RPMI8226 (cell line): ENCODE data around the gene KHK.
A peak's percentile ranks its signal among the peaks of the same experiment; 100 is the strongest.

ENCODE experiments used
- DNase-seq: peaks from one replicate; pipeline ENCODE4 v3.0.0-alpha.2; 2015

The KHK gene

DNA sequence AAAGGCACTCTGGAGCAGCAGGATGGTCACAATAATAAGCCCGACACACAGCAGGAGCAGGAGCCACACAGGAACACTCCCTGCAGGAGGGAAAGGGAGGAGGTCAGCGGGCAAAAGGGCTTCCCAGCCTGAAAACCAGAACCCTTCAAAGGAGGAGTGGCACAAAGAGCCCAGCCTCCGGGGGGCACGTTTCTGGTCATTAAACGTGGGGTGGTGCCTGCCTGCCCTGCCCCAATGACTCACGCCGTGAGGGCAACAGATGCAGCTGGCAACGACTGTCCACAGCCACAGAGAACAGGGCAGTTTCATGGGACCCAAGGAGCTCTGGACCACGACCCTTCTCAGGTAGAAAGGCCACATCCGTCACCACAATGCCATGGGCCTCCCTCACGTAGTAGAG, 44.9 kb downstream of the KHK start:
- DNase-seq = no peak

DNA sequence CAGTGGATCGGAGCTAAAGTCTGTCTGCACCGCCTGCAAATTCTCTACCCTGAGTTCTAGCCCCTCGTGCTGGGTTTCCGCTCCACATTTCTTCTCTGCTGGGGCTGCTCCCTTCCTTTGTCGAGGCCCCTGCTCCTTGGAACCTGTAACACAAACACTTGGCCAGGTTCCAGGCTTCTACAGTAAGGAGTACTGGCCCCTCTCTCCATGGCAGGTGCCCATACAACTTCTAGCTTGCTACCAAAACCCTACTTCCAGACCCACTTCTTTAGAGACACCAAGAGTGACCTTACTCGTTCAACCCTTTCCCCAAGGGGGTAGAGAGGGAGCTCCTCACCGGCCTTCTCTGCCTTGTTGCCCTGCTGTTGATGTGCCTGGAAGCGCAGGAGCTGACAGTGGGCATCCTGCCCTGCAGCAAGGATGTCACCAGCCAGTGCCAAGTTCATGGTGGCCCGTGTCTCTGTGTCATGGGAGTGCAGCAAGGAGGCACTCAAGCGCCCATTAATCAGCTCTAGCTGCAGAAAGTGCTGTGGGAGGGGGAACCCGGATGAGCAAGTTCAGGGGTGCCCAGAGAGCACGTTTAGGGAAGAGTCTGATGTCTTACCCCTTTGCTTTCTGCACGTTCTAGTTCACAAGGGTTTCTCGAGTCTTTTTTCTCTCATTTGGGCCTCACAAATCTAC, 46.8 kb downstream of the KHK start:
- DNase-seq = peak; percentile 53

- DNase-seq = peak; percentile 99
Observed at GRCh38 chr2:27133905-27134780, 47.6 kb downstream of the KHK start, which contains the start of gene PREB. Gene PREB, minus strand, starts transcription at chr2:27134636. Its CDS starts 215 bp downstream, at chr2:27134421.

DNA sequence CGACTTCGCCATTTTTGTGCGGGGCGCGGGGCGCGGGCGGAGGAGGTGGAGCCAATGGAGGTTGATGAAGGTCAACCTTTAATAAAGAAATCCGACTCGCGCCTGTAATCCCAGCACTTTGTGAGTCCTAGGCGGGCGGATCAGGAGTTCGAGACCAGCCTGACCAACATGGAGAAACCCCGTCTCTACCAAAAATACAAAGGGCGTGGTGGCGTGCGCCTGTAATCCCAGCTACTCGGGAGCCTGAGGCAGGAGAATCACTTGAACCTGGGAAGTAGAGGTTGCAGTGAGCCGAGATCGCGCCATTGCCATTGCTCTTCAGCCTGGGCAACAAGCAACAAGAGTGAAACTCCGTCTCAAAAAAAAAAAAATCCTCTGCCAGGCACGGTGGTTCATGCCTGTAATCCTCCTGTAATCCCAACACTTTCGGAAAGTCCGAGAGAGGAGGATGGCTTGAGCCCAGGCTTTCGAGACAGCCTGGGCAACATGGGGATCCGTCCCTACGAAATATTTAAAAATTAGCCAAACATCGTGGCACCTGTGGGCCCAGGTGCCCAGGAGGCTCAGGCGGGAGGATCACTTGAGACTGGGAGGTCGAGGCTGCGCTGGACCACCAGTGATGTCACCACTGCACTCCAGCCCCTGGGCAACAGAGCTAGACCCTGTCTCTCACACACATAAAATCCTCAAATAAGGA, 48.4 kb downstream of the KHK start:
- no peak for DNase-seq

DNA sequence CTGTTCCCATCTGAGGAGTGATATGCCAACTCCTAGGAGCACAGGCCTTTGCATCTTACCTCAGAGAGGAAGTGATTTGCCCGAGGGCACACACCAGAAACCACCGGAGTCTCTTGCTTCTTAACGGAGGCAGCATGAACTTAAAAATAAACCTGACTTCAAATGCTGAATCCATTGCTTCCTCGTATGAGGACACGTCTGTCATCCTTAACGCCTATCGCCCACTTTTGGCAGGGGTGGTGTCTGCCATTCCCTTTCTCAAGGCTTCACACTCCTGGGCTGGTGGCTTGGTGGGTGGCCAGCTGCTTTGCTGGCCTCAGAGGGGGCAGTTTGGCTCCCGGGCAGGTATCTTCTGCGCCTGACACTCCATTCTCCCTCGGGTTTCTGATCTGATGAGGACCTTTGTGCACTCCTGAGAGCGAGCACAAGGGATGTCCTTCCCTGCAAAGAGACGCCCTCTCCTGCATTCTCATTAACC, 48.9 kb downstream of the KHK start:
- DNase-seq = no peak

GRCh38 chr2:27136751-27137150, 50.2 kb downstream of the KHK start:
- DNase-seq = no peak

GRCh38 chr2:27137322-27137935, 50.9 kb downstream of the KHK start:
- DNase-seq = no peak

DNA sequence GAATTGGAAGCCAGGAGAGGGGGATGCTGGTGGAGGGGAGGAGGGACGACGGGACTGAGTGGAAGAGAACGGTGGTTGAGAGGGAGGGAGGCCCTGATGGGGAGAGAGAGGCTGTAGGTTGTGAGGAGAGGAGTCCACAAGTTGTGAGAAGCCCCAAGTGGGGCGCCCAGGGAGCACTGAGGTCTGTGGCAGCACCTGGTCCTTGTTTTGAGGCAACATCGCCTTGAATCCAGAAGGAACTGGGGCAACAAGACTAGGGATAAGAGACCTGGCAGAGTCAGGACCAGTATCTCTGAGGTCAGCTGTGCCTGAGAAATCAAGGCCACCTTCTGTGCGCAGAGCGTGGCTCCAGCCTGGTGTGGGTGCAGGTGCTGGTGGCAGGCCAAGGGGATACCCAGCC, 51.5 kb downstream of the KHK start:
- no peak for DNase-seq

GRCh38 chr2:27139310-27139709, 52.7 kb downstream of the KHK start, which contains the start of gene PRR30:
Gene PRR30, minus strand, starts transcription at chr2:27139410. Its CDS starts 1,081 bp downstream, at chr2:27138329.
- DNase-seq = no peak

DNA sequence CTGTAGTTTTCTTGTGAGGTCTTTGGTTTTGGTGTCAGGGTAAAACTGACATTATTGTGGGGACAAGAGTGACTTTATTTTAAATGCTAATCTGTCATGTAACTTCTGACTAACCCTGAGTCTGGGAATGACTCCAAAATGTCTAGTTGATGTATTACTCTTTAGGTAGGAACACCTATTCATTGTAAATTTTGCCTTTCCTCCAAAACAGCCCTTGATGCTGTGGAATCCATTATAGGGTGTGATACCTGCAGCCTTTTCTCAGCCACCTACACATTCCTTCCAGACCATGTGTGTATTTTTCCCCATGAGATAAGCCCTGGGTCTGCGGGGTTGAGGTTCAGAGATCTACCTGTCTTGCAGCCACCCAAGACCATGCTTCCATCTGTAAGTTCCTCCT, 56.7 kb downstream of the KHK start:
- DNase-seq = no peak

GRCh38 chr2:27145682-27146081, 59.1 kb downstream of the KHK start:
- DNase-seq = no peak

DNA sequence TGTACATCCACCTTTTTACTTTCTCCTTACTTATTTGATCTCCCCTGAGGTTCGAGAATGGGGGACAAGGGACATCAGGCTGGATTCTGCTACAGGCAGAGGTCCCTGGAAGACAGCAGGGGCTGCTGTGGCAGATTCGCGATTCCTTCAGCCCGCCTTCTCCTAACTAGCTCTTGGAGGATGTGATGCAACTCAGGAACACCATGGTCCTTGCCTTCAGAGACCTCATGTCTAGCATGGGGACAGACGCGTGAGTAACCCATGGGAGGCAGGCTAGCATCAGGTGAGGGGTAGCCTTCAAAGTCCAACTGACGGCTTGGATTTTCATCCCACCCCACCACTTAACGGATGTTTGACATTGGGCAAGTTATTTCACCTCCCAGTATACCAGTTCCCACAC, 61.4 kb downstream of the KHK start:
- no peak for DNase-seq

- DNase-seq = no peak
Observed at GRCh38 chr2:27148801-27149439, 62.3 kb downstream of the KHK start, which contains the start of gene TCF23. Gene TCF23, plus strand, starts transcription at chr2:27149004. Its CDS starts 130 bp downstream, at chr2:27149134.

GRCh38 chr2:27149570-27150405, 63.2 kb downstream of the KHK start:
- DNase-seq = no peak
